ENCODE results near the gene STEAP3. TPM values are rescaled to one million over a fixed set of nuclear protein-coding genes. Genes with fewer than 3 reads are reported as not detected.

STEAP3 gene
- total RNA-seq, 4 donors from 2014 or later = 5.5 to 19.8 (median 8.1) TPM

- no peaks in the 10 kb centered on the region for H3K27me3 ChIP-seq
- peaks cover 0 to 17% (median 6%) of the 10 kb centered on the region in 4 donors for H3K4me1 ChIP-seq
- DNase-seq (ENCODE audit: low spot score in 2 of 2) = no peak
- WGBS, 2 donors = 64 to 69% methylated on average over 11 of the region's 11 CpGs
- no peak overlapping the region for H3K27ac ChIP-seq
- TF ChIP-seq CTCF (IDR thresholded peaks at IDR 0.05) (no peak), EP300 (IDR thresholded peaks at IDR 0.05) (no peak), POLR2A (IDR thresholded peaks at IDR 0.05) (no peak)
- peaks cover 0 to 6% (median 0%) of the 10 kb centered on the region in 3 donors for H3K36me3 ChIP-seq
- H3K9me3 ChIP-seq = no peaks in the 10 kb centered on the region
- H3K4me3 ChIP-seq = no peak overlapping the region
Observed at GRCh38 chr2:119260646-119261492, 37.2 kb downstream of the STEAP3 start.

DNA sequence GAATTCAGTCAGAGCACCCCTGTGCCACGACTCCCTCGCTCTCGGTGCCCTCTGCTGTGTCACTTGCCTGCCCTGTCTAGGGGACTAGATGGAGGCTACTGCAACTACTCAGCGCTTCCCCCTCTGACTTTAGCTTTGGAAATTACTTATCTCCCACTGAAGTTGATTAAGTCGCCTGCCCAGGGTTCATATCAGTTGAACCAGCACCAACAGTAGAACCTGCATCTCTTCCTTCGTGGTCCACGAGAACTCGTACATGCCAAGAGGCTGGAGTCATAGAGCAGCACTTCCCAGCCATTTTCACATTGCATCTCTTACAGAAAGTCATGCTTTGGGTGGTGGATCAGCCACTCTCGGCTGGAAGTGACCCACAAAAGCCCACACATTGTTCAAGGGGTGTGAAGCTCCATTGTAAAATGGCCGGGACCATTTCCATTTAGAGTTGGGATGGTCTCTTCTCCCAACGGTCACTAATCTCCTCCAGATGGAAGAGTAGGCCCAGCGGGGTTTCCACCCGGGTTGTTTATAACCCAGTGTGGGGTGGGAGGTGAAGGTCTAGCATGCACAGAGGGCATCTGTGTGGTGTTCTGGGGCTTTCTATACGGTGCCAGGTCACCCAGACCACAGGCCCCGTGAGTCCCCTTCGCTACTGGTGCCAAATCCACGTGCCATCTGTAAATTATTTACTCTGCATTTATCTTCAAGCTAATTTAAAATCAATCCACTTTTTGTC lies 38.0 kb downstream of the STEAP3 start:
- peaks cover 0 to 6% (median 0%) of the 10 kb centered on the region in 3 donors for H3K36me3 ChIP-seq
- TF ChIP-seq POLR2A (IDR thresholded peaks at IDR 0.05) (no peak), CTCF (IDR thresholded peaks at IDR 0.05) (no peak), EP300 (IDR thresholded peaks at IDR 0.05) (no peak)
- no peaks in the 10 kb centered on the region for H3K27me3 ChIP-seq
- H3K9me3 ChIP-seq = no peaks in the 10 kb centered on the region
- peaks cover 0 to 10% (median 4%) of the 10 kb centered on the region in 4 donors for H3K4me1 ChIP-seq
- no peak overlapping the region for H3K4me3 ChIP-seq
- no peak overlapping the region for H3K27ac ChIP-seq
- DNase-seq (ENCODE audit: low spot score in 2 of 2) = no peak
- WGBS, 2 donors = 76 to 82% methylated on average over 17 of the region's 17 CpGs

DNA sequence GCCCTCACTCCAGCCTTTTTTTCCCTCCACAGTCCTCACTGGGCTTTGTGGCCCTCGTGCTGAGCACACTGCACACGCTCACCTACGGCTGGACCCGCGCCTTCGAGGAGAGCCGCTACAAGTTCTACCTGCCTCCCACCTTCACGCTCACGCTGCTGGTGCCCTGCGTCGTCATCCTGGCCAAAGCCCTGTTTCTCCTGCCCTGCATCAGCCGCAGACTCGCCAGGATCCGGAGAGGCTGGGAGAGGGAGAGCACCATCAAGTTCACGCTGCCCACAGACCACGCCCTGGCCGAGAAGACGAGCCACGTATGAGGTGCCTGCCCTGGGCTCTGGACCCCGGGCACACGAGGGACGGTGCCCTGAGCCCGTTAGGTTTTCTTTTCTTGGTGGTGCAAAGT lies 39.4 kb downstream of the STEAP3 start:
- 93 to 95% methylated on average over 23 of the region's 23 CpGs for WGBS, 2 donors
- DNase-seq (ENCODE audit: low spot score in 2 of 2) = no peak
- H3K9me3 ChIP-seq = no peaks in the 10 kb centered on the region

GRCh38 chr2:119263656-119264055 lies 40.0 kb downstream of the STEAP3 start:
- no peak for TF ChIP-seq POLR2A (IDR thresholded peaks at IDR 0.05)
- Histone ChIP-seq H3K27me3 (no peaks in the 10 kb centered on the region), H3K4me3 (no peak overlapping the region), H3K27ac (no peak overlapping the region), H3K4me1 (peaks cover 0 to 10% (median 4%) of the 10 kb centered on the region in 4 donors), H3K9me3 (no peaks in the 10 kb centered on the region), H3K36me3 (no peaks in the 10 kb centered on the region)
- no peak for DNase-seq (ENCODE audit: low spot score in 2 of 2)
- WGBS, 2 donors = 60 to 68% methylated on average over 3 to 5 of the region's 5 CpGs

More for the DNA sequence above, 39.4 kb downstream of the STEAP3 start:
- Histone ChIP-seq H3K4me3 (no peak overlapping the region), H3K27ac (no peak overlapping the region), H3K36me3 (no peaks in the 10 kb centered on the region), H3K4me1 (peaks cover 0 to 10% (median 4%) of the 10 kb centered on the region in 4 donors), H3K27me3 (no peaks in the 10 kb centered on the region)
- TF ChIP-seq CTCF (IDR thresholded peaks at IDR 0.05) = no peak
- no peak for TF ChIP-seq POLR2A (IDR thresholded peaks at IDR 0.05)
- no peak for TF ChIP-seq EP300 (IDR thresholded peaks at IDR 0.05)

DNA sequence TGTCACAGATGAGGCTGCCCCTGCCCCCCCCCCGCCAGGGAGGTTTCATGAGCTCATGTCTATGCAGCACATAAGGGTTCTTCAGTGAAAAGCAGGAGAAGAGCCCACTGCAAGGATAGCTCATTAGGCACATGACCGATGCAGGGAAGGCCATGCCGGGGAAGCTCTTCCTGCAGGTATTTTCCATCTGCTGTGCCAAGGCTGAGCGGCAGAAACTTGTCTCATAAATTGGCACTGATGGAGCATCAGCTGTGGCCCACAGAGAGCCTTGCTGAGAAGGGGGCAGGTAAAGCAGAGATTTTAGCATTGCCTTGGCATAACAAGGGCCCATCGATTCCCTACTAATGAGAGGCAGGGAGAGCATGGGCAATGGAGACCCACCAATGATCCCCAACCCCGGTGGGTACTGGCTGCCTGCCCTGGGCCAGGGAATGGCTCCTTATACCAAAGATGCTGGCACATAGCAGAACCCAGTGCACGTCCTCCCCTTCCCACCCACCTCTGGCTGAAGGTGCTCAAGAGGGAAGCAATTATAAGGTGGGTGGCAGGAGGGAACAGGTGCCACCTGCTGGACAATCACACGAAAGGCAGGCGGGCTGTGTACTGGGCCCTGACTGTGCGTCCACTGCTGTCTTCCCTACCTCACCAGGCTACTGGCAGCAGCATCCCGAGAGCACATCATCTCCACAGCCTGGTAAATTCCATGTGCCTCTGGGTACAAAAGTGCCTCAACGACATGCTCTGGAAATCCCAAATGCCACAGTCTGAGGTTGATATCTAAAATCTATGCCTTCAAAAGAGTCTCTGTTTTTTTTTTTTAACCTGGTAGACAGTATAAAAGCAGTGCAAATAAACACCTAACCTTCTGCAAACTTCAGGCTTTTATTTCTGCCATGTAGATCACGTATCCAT lies 41.4 kb downstream of the STEAP3 start:
- H3K27ac ChIP-seq = no peak overlapping the region
- TF ChIP-seq EP300 (IDR thresholded peaks at IDR 0.05) (no peak), CTCF (IDR thresholded peaks at IDR 0.05) (peak; percentile 37 to 48 (median 41)), POLR2A (IDR thresholded peaks at IDR 0.05) (no peak)
- 68 to 69% methylated on average over 10 to 12 of the region's 13 CpGs for WGBS, 2 donors

More for the DNA sequence above, 41.4 kb downstream of the STEAP3 start:
- H3K36me3 ChIP-seq = peaks cover 0 to under 1% (median 0%) of the 10 kb centered on the region in 3 donors
- no peaks in the 10 kb centered on the region for H3K27me3 ChIP-seq
- no peaks in the 10 kb centered on the region for H3K9me3 ChIP-seq
- H3K4me3 ChIP-seq = no peak overlapping the region
- DNase-seq (ENCODE audit: low spot score in 2 of 2) = no peak
- no peaks in the 10 kb centered on the region for H3K4me1 ChIP-seq
